ENCODE measurements around the gene DOCK1. TPM values are rescaled to one million over a fixed set of nuclear protein-coding genes. Genes with fewer than 3 reads are reported as not detected.

Gene DOCK1
- total RNA-seq, 4 donors from 2014 or later: 4.3 to 6.0 (median 4.8) TPM

GRCh38 chr10:127079392-127079791, 174.2 kb downstream of the DOCK1 start:
- DNase-seq (no peak), ATAC-seq (no peak)
- Histone ChIP-seq H3K27me3 (no peaks in the 10 kb centered on the region), H3K27ac (no peak overlapping the region), H3K4me1 (no peaks in the 10 kb centered on the region), H3K9me3 (no peaks in the 10 kb centered on the region), H3K36me3 (no peaks in the 10 kb centered on the region), H3K4me3 (no peak overlapping the region)
- in situ Hi-C loops (cut with MboI; ENCODE audit: low sequenced_read_pairs in 4 of 4): no loop called here
- intact Hi-C loops (cut with DNase I; ENCODE audit: low total_unique reads): no loop called here
- TF ChIP-seq POLR2A (IDR thresholded peaks at IDR 0.05) (no peak), CTCF (IDR thresholded peaks at IDR 0.05 in 4 of 5, conservative IDR thresholded peaks at IDR 0.05 in 1 of 5) (no peak)

- no peak for TF ChIP-seq CTCF (IDR thresholded peaks at IDR 0.05 in 4 of 5, conservative IDR thresholded peaks at IDR 0.05 in 1 of 5)
- no peak for TF ChIP-seq POLR2A (IDR thresholded peaks at IDR 0.05)
- Histone ChIP-seq H3K36me3 (no peaks in the 10 kb centered on the region), H3K4me1 (no peaks in the 10 kb centered on the region), H3K9me3 (no peaks in the 10 kb centered on the region), H3K27ac (no peak overlapping the region), H3K27me3 (no peaks in the 10 kb centered on the region), H3K4me3 (no peak overlapping the region)
- no peak for DNase-seq
- no peak for ATAC-seq
- intact Hi-C loops (cut with DNase I; ENCODE audit: low total_unique reads): no loop called here
- in situ Hi-C loops (cut with MboI; ENCODE audit: low sequenced_read_pairs in 4 of 4): no loop called here
Measured at GRCh38 chr10:127080317-127080716, 175.1 kb downstream of the DOCK1 start.

- H3K27me3 ChIP-seq: no peaks in the 10 kb centered on the region
- H3K4me1 ChIP-seq: no peaks in the 10 kb centered on the region
- H3K36me3 ChIP-seq: no peaks in the 10 kb centered on the region
- intact Hi-C loops (cut with DNase I; ENCODE audit: low total_unique reads) (no loop called here), in situ Hi-C loops (cut with MboI; ENCODE audit: low sequenced_read_pairs in 4 of 4) (no loop called here)
- H3K9me3 ChIP-seq: no peaks in the 10 kb centered on the region
- DNase-seq: no peak
- TF ChIP-seq POLR2A (IDR thresholded peaks at IDR 0.05) (no peak), CTCF (IDR thresholded peaks at IDR 0.05 in 4 of 5, conservative IDR thresholded peaks at IDR 0.05 in 1 of 5) (no peak)
- H3K4me3 ChIP-seq: no peak overlapping the region
- ATAC-seq: no peak
- H3K27ac ChIP-seq: no peak overlapping the region
Measured at GRCh38 chr10:127081851-127082345, 176.7 kb downstream of the DOCK1 start.

GRCh38 chr10:127082651-127083050, 177.4 kb downstream of the DOCK1 start:
- no peak for ATAC-seq
- intact Hi-C loops (cut with DNase I; ENCODE audit: low total_unique reads): no loop called here
- no peaks in the 10 kb centered on the region for H3K36me3 ChIP-seq

GRCh38 chr10:127085957-127086356, 180.7 kb downstream of the DOCK1 start:
- TF ChIP-seq CTCF (IDR thresholded peaks at IDR 0.05 in 4 of 5, conservative IDR thresholded peaks at IDR 0.05 in 1 of 5): no peak
- TF ChIP-seq POLR2A (IDR thresholded peaks at IDR 0.05): no peak
- no peaks in the 10 kb centered on the region for H3K36me3 ChIP-seq
- no peak overlapping the region for H3K4me3 ChIP-seq
- ATAC-seq: no peak
- intact Hi-C loops (cut with DNase I; ENCODE audit: low total_unique reads): no loop called here
- no peaks in the 10 kb centered on the region for H3K9me3 ChIP-seq
- no peaks in the 10 kb centered on the region for H3K4me1 ChIP-seq
- in situ Hi-C loops (cut with MboI; ENCODE audit: low sequenced_read_pairs in 4 of 4): no loop called here
- H3K27me3 ChIP-seq: no peaks in the 10 kb centered on the region
- no peak overlapping the region for H3K27ac ChIP-seq
- no peak for DNase-seq

More at GRCh38 chr10:127082651-127083050, 177.4 kb downstream of the DOCK1 start:
- no peak for DNase-seq
- no peaks in the 10 kb centered on the region for H3K4me1 ChIP-seq
- in situ Hi-C loops (cut with MboI; ENCODE audit: low sequenced_read_pairs in 4 of 4): no loop called here
- no peak for TF ChIP-seq POLR2A (IDR thresholded peaks at IDR 0.05)
- no peak overlapping the region for H3K27ac ChIP-seq
- no peak overlapping the region for H3K4me3 ChIP-seq
- H3K9me3 ChIP-seq: no peaks in the 10 kb centered on the region
- H3K27me3 ChIP-seq: no peaks in the 10 kb centered on the region

Data from gastrocnemius medialis (tissue), 4 donors.